GM12892 (cell line): ENCODE data around the gene XYLT1.

ENCODE experiments used
- POLR2A ChIP-seq: IDR thresholded peaks from 2 replicates; pipeline ENCODE4 v1.6.1; 2011; ENCODE audit warnings: low read depth, low read length, control low read depth
- POLR2AphosphoS5 ChIP-seq: IDR thresholded peaks from 2 replicates; pipeline ENCODE4 v1.6.1; 2011; ENCODE audit warnings: low read depth, low read length, control low read depth
- TAF1 ChIP-seq: IDR thresholded peaks from 2 replicates; pipeline ENCODE4 v1.6.1; 2011; ENCODE audit warnings: low read depth, mild to moderate bottlenecking, control low read depth, low read length, borderline replicate concordance

DNA sequence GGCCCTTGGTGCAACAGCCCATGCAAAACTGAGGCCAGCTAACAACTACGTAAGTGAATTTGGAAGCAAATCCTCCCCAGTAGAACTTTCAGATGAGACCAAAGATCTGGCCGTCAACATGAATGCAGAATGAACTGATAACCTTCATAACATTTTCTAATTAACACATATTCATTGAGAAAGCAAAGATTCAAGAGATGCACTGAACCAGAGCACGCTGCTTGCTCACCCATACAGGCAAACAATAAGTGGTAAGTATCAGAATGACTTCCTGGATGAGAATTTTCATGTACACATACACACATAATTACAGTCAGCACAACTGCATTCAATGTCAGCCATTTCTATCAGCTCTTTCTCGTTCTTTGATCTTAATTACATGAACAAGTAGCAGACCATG, 30.6 kb downstream of the XYLT1 start:
- no peak for TF ChIP-seq POLR2A
- no peak for TF ChIP-seq TAF1
- no peak for TF ChIP-seq POLR2AphosphoS5
